GM18526 (cell line): Measurements from ENCODE around the gene USP11.

ENCODE experiments used
- POLR2A ChIP-seq: IDR thresholded peaks from 3 replicates; pipeline ENCODE4 v1.6.1; 2011; ENCODE audit not compliant: insufficient read length; ENCODE audit errors: extremely low read depth

USP11 gene

GRCh38 chrX:47244676-47245075 lies 11.9 kb downstream of the USP11 start:
- no peak for TF ChIP-seq POLR2A

DNA sequence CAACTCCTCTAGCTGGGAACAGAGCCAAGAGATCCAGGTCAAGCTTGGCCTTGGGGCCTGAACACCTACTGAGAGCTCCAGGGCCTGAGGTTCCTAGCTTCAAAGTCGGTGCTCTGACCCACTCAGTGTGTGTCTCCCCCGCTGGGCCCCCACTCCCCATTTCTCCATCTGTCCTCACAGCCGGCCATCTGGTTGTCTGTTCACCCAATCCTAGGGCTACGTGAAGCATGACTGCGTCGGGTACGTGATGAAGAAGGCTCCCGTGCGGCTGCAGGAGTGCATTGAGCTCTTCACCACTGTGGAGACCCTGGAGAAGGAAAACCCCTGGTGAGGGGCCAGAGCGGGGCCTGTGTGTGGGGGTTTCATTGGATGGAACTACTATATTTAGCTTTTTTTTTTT lies 12.3 kb downstream of the USP11 start:
- no peak for TF ChIP-seq POLR2A

DNA sequence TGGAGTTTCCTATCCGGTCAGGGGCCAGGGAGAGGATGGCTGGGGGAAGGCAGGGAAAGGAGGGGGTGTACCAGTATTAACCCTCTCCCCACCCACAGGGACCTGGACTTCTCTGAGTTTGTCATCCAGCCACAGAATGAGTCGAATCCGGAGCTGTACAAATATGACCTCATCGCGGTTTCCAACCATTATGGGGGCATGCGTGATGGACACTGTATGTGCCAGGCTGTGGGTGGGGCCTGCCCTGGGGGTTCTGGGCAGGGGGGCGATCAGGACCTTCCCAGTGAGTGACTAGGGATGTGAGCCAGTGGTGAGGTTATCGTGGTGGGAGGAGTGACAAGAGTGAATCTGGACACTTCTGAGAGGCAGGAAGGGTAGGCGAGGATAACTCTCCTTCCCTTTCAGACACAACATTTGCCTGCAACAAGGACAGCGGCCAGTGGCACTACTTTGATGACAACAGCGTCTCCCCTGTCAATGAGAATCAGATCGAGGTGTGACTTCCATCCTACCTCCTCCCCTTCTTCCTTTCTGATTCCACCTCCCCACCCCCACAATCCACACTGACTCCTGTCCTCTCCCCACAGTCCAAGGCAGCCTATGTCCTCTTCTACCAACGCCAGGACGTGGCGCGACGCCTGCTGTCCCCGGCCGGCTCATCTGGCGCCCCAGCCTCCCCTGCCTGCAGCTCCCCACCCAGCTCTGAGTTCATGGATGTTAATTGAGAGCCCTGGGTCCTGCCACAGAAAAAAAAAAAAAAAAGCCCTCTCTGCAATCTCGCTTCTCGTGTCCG lies 14.6 kb downstream of the USP11 start:
- TF ChIP-seq POLR2A, result no peak

DNA sequence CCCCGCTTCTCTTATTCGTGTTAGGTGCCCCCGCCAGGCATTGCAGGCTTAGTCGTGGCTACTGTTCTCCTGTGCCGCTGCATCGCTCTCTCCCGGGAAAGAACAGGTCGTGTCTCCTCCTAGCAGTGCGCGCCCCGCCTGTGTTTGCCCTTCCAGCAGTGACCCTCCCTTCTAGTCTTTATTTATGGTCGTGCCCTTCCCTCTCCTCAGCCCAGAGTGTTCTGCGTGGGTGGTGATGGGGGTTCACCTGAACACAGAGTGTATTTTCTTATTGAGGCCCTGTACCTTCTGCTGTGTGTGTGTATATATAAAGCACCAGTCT lies 15.2 kb downstream of the USP11 start:
- no peak for TF ChIP-seq POLR2A

- no peak for TF ChIP-seq POLR2A
Observed at GRCh38 chrX:47248576-47248975, 15.8 kb downstream of the USP11 start.

DNA sequence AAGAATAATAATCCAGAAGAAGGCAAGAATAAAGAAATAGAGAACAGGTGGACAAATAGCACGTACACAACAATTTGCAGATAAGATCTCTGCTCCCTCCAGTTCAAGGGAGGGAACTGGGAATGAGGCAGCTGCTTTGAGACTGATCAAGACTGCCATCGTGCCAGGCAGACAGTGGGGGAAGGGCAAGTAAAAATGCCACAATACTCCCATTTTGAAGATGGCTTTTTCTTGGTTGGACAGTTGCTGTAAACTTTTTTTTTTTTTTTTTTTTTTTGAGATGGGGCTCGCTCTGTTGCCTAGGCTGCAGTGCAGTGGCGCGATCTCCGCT lies 17.2 kb downstream of the USP11 start:
- no peak for TF ChIP-seq POLR2A

- TF ChIP-seq POLR2A, result no peak
Observed at GRCh38 chrX:47264483-47265173, 31.8 kb downstream of the USP11 start.

- TF ChIP-seq POLR2A, result no peak
Observed at GRCh38 chrX:47266643-47267042, 33.8 kb downstream of the USP11 start.

DNA sequence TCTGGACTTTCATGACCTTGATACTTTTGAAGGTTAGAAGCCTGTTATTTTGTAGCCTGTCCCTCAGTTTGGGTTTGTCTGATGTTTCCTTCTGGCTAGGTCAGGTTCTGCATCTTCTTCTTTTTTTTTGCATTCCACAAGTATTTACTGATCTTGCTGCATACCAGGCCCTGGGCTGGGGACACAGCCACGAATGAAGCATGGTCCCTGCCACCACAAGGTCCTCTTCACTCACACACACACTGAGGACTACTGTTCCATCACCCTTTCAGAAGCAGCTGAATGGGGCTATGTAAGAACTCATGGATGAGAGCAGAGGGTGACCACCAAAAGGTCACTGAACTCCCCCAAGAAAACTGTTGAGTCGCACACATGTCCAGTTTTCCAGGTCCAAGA lies 39.2 kb downstream of the USP11 start:
- no peak for TF ChIP-seq POLR2A

DNA sequence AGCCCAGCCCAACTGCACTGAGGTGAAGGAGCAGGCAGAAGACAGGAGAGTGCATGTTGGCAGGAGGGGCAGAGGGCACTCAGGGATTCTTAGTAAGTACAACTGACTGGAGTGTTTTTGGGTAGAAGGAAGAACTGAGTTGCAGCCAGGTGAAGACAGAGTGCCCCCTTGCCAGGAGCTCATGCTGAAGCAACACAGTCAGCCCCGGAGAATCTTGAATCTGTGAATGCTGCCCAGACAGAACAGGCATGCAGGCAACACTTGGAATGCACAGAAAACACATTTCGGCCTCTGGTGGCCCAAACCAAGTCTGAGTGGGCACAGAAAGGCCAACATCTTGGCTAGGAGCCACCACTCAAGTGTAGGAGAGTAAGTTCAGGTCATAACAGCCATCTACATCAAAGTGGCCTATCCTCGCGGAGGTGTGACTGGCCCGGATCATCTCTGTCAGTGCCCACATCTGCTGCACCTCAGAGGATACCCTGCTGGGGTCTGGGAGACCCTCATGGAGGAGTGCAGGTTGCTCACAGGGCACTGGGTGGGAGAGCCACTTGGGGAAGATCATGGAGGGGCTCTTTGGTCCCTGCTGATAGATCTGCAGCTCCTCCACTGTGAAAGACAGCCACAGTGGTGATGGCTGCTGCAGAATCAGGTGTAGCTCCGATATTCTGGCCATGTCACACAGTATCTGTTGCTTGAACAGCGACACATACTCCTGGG lies 40.4 kb downstream of the USP11 start:
- TF ChIP-seq POLR2A, result no peak

DNA sequence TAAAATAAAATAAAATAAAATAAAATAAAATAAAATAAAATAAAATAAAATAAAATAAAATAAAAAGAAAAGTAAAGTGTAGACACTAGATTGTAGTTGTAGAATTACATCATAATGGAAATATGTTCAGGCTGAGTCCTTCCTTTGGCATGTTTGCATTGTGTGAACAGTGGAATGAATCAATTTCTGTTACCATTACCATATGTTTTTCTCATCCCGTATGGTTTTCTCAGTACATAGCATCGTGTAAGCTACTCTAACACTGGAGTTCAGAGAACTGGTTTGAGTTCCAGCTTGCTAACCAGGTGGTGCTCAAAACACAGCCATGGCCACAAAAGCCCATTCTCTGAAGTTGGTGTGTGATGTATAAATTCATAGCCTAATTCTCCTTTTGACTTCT lies 45.9 kb downstream of the USP11 start:
- TF ChIP-seq POLR2A, result no peak

- no peak for TF ChIP-seq POLR2A
Observed at GRCh38 chrX:47283015-47283771, 50.4 kb downstream of the USP11 start.

GRCh38 chrX:47285836-47286320 lies 53.1 kb downstream of the USP11 start:
- no peak for TF ChIP-seq POLR2A

DNA sequence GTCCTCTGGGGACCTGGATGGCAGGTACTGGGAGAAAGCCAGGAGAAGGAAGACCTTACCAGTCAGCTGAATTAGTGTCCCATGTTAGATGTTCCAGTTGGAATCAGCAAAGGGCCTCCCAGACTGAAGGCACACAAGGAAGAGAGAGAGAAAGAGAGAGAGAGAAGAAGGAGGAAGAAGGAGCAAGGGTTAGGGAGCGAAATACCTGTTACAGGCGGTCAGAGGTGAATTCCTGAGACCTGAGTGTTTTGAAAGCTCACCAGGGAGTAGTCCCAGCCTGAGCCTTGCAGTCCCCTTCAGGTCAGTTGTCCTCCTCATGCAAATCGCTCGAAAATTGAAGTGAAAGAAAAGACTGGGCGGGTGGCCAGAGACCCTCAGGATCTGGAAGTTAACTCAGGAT lies 60.3 kb downstream of the USP11 start:
- TF ChIP-seq POLR2A, result no peak

DNA sequence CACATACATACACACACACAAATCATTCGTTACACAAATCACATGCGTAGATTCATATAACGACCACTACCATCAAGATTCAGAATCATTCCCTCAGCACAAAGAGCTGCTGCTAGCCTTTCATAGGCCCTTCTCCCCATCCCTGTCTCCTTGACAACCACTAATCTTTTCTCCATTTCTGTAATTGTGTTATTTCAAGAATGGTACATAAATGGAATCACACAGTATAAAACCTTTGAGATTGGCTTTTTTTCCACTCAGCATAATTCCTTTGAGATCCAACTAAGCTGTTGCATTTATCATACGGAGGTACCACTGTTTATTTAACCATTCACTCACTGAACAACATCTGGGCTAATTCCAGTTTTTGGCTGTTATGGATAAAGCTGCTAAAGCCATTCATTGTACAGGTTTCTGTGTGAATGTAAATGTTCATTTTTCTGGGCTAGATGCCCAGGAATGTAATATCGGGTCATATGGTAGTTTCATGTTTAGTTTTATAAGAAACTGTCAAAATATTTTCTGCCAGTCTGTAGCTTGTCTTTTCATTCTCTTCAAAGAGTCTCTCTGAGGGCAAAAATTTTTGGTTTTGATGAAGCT lies 64.1 kb downstream of the USP11 start:
- TF ChIP-seq POLR2A, result no peak
